Measurements from ENCODE around the gene GGCX. TPM values are rescaled to one million over a fixed set of nuclear protein-coding genes. Genes with fewer than 3 reads are reported as not detected.
"Not testable (repeated sequence)": the region's sequence is repeated elsewhere in the genome, so short reads cannot be mapped to it uniquely, and the experiment has no call there.

The GGCX gene
- total and polyA plus RNA-seq, 7 donors = 19.0 to 35.6 (median 22.3) TPM

GRCh38 chr2:85594715-85595300 lies 33.5 kb upstream of the GGCX start:
- intact Hi-C loops (cut with DNase I) = loop anchor here (5.0 kb wide), 1 partner anchor 33 kb away; the partner anchor contains the start of gene GGCX (in 2 of the 2)
- Histone ChIP-seq H3K9me3 (no peaks in the 10 kb centered on the region), H3K27ac (peak overlapping the region; percentile 93), H3K36me3 (ENCODE audit: insufficient read depth in 1 of 2, low read depth in 1 of 2) (peaks cover 3 to 39% of the 10 kb centered on the region in 2 donors), H3K4me3 (peak overlapping the region; percentile 82), H3K4me1 (peaks cover 53% of the 10 kb centered on the region), H3K27me3 (ENCODE audit: insufficient read depth in 3 of 3, low read length in 2 of 3) (no peaks in the 10 kb centered on the region)
- peak in 2 of 4 donors; percentile 0 to 2 for ATAC-seq
- TF ChIP-seq CTCF (IDR thresholded peaks at IDR 0.05) = no peak
- WGBS, 3 donors = 12 to 15% (median 14%) methylated on average over 13 of the region's 13 CpGs
- peak in 1 of 2 donors; percentile 23 for DNase-seq

GRCh38 chr2:85593023-85593422 lies 31.7 kb upstream of the GGCX start:
- ATAC-seq = no peak
- Histone ChIP-seq H3K4me3 (no peak overlapping the region), H3K9me3 (no peaks in the 10 kb centered on the region), H3K27me3 (ENCODE audit: insufficient read depth in 3 of 3, low read length in 2 of 3) (no peaks in the 10 kb centered on the region), H3K27ac (no peak overlapping the region), H3K4me1 (peaks cover 64% of the 10 kb centered on the region), H3K36me3 (ENCODE audit: insufficient read depth in 1 of 2, low read depth in 1 of 2) (peaks cover 3 to 21% of the 10 kb centered on the region in 2 donors)
- no peak for TF ChIP-seq CTCF (IDR thresholded peaks at IDR 0.05)
- 42 to 61% (median 53%) methylated on average over 3 of the region's 3 CpGs for WGBS, 3 donors
- intact Hi-C loops (cut with DNase I) = no loop called here
- peak in 1 of 2 donors; percentile 49 for DNase-seq

GRCh38 chr2:85592299-85592698 lies 31.0 kb upstream of the GGCX start:
- peaks cover 69% of the 10 kb centered on the region for H3K4me1 ChIP-seq
- not testable (repeated sequence) for H3K27ac ChIP-seq
- 88 to 92% (median 91%) methylated on average over 9 of the region's 9 CpGs for WGBS, 3 donors

GRCh38 chr2:85591563-85591962 lies 30.3 kb upstream of the GGCX start:
- no peak overlapping the region for H3K4me3 ChIP-seq
- H3K4me1 ChIP-seq = peaks cover 69% of the 10 kb centered on the region
- no peaks in the 10 kb centered on the region for H3K9me3 ChIP-seq
- H3K36me3 ChIP-seq (ENCODE audit: insufficient read depth in 1 of 2, low read depth in 1 of 2) = peaks cover 0 to 6% of the 10 kb centered on the region in 2 donors
- H3K27me3 ChIP-seq (ENCODE audit: insufficient read depth in 3 of 3, low read length in 2 of 3) = no peaks in the 10 kb centered on the region
- intact Hi-C loops (cut with DNase I) = no loop called here
- ATAC-seq = no peak
- peak in 1 of 2 donors; percentile 62 for DNase-seq
- WGBS, 3 donors = 49 to 60% (median 53%) methylated on average over 12 of the region's 12 CpGs
- H3K27ac ChIP-seq = peak overlapping the region; percentile 89
- TF ChIP-seq CTCF (IDR thresholded peaks at IDR 0.05) = no peak

More at GRCh38 chr2:85592299-85592698, 31.0 kb upstream of the GGCX start:
- H3K4me3 ChIP-seq; H3K27me3 ChIP-seq (ENCODE audit: insufficient read depth in 3 of 3, low read length in 2 of 3); H3K9me3 ChIP-seq; intact Hi-C loops (cut with DNase I); ATAC-seq: not testable (repeated sequence)
- peak in 1 of 2 donors; percentile 25 for DNase-seq
- peaks cover 3 to 13% of the 10 kb centered on the region in 2 donors for H3K36me3 ChIP-seq (ENCODE audit: insufficient read depth in 1 of 2, low read depth in 1 of 2)

GRCh38 chr2:85590950-85591349 lies 29.7 kb upstream of the GGCX start:
- TF ChIP-seq CTCF (IDR thresholded peaks at IDR 0.05) = no peak
- H3K27ac ChIP-seq = peak overlapping the region; percentile 89
- peaks cover 67% of the 10 kb centered on the region for H3K4me1 ChIP-seq
- intact Hi-C loops (cut with DNase I) = no loop called here
- H3K36me3 ChIP-seq (ENCODE audit: insufficient read depth in 1 of 2, low read depth in 1 of 2) = peaks cover 0 to 5% of the 10 kb centered on the region in 2 donors
- no peaks in the 10 kb centered on the region for H3K27me3 ChIP-seq (ENCODE audit: insufficient read depth in 3 of 3, low read length in 2 of 3)
- peak in 1 of 2 donors; percentile 24 for DNase-seq
- no peaks in the 10 kb centered on the region for H3K9me3 ChIP-seq
- no peak for ATAC-seq
- WGBS, 3 donors = 73 to 84% (median 74%) methylated on average over 2 of the region's 2 CpGs
- H3K4me3 ChIP-seq = no peak overlapping the region
